ENCODE data around the gene RAB21.

Gene RAB21

DNA sequence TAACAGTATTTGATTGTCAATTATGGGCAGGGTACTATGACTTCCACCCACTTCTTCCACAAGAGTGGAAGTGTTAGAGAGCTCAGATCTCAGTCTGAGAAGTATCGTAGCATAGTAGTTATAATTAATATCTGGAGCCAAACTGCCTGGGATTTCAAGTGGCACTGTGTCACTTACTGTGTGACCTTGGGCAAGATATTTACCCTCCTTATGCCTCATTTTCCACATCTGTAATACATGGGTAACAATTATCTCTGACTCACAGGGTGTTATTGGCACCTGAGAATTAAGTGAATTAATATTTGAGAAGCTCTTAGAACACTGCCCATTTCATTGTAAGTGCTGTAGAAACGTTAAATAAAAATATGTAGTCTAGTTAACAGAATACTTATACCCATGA lies 11.5 kb downstream of the RAB21 start:
- TF ChIP-seq, protein P1, sequence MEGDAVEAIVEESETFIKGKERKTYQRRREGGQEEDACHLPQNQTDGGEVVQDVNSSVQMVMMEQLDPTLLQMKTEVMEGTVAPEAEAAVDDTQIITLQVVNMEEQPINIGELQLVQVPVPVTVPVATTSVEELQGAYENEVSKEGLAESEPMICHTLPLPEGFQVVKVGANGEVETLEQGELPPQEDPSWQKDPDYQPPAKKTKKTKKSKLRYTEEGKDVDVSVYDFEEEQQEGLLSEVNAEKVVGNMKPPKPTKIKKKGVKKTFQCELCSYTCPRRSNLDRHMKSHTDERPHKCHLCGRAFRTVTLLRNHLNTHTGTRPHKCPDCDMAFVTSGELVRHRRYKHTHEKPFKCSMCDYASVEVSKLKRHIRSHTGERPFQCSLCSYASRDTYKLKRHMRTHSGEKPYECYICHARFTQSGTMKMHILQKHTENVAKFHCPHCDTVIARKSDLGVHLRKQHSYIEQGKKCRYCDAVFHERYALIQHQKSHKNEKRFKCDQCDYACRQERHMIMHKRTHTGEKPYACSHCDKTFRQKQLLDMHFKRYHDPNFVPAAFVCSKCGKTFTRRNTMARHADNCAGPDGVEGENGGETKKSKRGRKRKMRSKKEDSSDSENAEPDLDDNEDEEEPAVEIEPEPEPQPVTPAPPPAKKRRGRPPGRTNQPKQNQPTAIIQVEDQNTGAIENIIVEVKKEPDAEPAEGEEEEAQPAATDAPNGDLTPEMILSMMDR (conservative IDR thresholded peaks at IDR 0.05), result no peak
- no peak for TF ChIP-seq ZFX (IDR thresholded peaks at IDR 0.05)
- no peak overlapping the region for H3K27ac ChIP-seq

DNA sequence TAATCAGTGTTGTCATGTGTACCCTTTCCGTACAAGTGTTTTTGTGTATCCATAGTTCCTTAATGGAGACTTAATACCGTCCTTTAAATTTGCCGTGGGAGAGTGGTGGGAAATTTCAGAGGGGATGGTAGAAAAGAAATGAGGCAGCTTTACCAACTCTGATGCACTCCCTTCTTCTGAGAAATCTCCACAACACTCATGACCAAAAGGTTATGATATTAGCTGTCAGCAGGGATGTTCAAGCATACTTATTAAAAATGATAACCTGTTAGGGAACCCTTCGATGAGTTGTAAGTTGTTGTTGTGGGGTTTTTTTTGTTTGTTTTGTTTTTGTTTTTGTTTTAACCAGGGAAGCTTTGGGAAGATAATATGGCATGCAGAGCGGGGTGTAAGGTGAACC lies 12.5 kb downstream of the RAB21 start:
- TF ChIP-seq, protein P1 (conservative IDR thresholded peaks at IDR 0.05), result no peak
- TF ChIP-seq ZFX (IDR thresholded peaks at IDR 0.05), result no peak
- no peak overlapping the region for H3K27ac ChIP-seq

DNA sequence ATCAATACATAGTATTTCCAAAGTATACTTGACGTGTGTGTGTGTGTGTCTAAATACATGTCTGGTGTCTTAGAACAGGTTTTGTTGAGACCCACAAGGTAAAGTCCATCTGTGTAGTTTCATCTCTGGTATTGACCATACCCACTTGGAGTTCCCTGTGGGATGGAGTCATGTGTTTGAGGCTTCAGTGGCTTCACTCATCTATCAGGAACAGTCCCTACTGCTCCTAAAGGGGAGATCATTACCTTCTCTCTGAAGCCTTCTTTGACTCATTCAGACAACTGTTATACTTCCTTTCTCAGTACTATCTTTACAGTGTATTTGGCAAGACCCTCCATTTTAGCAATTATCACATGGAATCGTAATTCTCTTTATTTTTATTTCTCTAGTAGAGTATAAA lies 14.2 kb downstream of the RAB21 start:
- no peak for TF ChIP-seq ZFX (IDR thresholded peaks at IDR 0.05)
- TF ChIP-seq, protein P1 (conservative IDR thresholded peaks at IDR 0.05), result no peak
- H3K27ac ChIP-seq, result no peak overlapping the region

DNA sequence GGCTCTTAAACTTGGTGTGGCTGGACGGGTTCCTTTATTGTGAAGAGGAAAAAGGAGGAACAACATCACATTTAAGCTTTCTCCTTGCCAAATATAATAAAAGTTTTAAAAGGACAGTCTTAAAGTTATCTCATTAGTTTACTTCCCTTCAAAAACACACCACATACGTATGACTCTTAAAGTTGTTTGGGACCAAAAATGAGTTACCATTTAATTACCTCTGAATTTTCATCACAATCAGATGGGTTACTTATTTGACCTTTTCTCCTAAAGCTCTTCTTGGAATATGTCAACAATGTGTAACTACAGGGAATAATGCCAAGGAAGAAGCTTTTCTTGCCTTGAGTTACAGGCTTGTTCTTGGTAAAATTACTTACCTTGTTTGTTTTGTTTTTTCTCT lies 16.4 kb downstream of the RAB21 start:
- peak overlapping the region; percentile 78; the same call in 1 of the 2 replicates for H3K27ac ChIP-seq
- TF ChIP-seq, protein P1 (conservative IDR thresholded peaks at IDR 0.05), result no peak
- no peak for TF ChIP-seq ZFX (IDR thresholded peaks at IDR 0.05)

DNA sequence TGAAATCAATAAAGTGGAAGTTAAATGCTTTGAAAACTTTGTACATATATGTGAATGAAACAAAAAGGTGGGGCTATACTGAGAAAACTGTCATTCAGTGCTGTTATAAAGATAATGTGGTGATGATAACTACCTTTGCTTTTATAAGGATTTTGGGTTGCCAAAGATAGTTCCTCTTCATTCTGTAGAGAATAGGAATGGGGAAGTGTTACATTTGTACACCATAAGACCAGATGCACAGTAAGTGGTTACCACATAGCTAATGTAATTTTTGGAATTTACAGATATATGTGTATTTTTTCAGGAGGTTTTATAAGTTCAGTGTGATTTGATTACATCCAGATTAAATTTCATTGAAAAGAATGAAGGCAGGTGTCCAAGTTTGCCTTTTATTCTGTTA lies 18.1 kb downstream of the RAB21 start:
- TF ChIP-seq, protein P1 (conservative IDR thresholded peaks at IDR 0.05), result no peak
- no peak for TF ChIP-seq ZFX (IDR thresholded peaks at IDR 0.05)

DNA sequence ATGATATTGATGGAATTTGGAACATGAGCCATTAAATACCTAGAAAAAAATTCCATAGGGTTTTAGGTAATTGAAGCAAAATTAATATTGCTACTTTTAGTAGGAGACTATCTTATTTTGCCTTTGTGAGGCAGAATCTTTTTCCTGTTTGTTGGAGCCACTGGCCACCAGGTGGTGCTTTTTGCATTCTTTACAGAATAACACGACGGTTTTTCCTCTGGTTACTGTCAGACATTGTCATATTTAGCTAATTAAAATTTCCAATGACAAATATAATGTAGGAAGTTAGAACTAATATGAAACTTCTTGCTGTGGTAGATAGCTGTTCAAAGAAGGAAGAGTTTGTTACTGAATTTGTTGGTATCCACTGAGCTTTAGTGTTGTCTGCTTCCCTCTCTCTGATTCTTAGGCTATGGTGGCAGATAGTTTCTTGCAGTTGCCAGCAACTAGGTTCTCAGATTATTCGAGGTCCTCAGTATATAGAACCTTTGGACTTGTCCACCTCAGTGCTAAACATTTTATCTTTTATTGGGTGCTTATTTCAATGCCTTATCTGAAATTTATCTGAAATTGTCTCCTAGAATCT lies 25.7 kb downstream of the RAB21 start:
- TF ChIP-seq, protein P1 (conservative IDR thresholded peaks at IDR 0.05), result peak; percentile 81
- TF ChIP-seq ZFX (IDR thresholded peaks at IDR 0.05), result no peak
- H3K27ac ChIP-seq, result no peak overlapping the region

More for the DNA sequence above, 18.1 kb downstream of the RAB21 start:
- no peak overlapping the region for H3K27ac ChIP-seq

DNA sequence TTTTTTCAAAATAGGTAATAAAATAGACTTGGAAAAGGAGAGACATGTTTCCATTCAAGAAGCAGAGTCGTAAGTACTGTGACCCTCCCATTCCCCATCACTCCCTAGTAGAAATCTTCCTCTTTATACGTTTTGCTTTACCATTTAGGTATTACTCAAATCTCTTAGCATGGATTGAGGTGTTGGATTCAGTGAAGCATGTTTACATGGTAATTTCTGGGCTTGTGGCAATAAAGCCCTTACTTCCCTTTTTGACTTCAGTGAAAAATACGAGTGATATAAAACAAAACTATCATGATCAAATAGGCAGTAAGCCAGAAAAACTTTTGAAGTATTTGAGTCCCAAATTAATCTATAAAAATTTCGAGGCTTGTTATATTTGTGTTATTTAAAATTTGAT lies 27.4 kb downstream of the RAB21 start:
- no peak overlapping the region for H3K27ac ChIP-seq
- TF ChIP-seq, protein P1 (conservative IDR thresholded peaks at IDR 0.05), result no peak
- no peak for TF ChIP-seq ZFX (IDR thresholded peaks at IDR 0.05)
